Astrocyte of the cerebellum (primary cell): ENCODE data around the gene CP.
"Not testable (repeated sequence)": the region's sequence is repeated elsewhere in the genome, so short reads cannot be mapped to it uniquely, and the experiment has no call there.

Source experiments
- DNase-seq: peaks from one replicate; pipeline ENCODE4 v3.0.0-alpha.2; 2011; ENCODE audit warnings: low read depth
- H3K4me3 ChIP-seq: 2 replicates; pipeline ENCODE4 v1.5.1; 2011; ENCODE audit warnings: mild to moderate bottlenecking, low read depth, low read length, moderate library complexity
- CTCF ChIP-seq: IDR thresholded peaks from 2 replicates; pipeline ENCODE4 v1.5.1; 2012; ENCODE audit warnings: low read length, low read depth, moderate library complexity, mild to moderate bottlenecking; ENCODE audit errors: missing control alignments
- in situ Hi-C: cut with HindIII; loops from 2 replicates; pipeline ENCODE4 v1.10.0; 2017; ENCODE audit warnings: low sequenced_read_pairs

The CP gene

GRCh38 chr3:149245738-149246451, 24.3 kb upstream of the CP start:
- TF ChIP-seq CTCF = no peak
- no peak for DNase-seq
- no peak overlapping the region for H3K4me3 ChIP-seq
- in situ Hi-C loops = no loop called here

DNA sequence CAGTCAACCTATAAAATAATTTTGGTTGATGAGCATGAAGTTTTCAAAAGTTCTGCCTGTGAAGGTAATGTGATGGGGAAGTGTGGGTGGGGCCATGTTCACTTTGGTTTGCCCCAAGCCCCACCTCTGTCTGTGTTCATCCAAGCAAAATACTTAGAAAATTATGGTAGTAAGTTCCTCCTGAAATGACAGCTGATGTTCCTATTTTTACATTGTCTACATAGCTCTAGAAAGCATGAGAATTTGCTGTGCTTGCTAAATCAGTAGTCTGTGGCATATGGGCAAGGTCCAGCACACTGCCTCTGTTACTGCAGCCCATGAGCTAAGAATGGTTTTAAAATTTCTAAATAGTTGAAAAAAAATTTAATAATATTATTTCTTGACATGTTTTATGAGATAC, 21.9 kb upstream of the CP start:
- no peak for TF ChIP-seq CTCF
- in situ Hi-C loops = no loop called here
- DNase-seq = no peak
- no peak overlapping the region for H3K4me3 ChIP-seq

DNA sequence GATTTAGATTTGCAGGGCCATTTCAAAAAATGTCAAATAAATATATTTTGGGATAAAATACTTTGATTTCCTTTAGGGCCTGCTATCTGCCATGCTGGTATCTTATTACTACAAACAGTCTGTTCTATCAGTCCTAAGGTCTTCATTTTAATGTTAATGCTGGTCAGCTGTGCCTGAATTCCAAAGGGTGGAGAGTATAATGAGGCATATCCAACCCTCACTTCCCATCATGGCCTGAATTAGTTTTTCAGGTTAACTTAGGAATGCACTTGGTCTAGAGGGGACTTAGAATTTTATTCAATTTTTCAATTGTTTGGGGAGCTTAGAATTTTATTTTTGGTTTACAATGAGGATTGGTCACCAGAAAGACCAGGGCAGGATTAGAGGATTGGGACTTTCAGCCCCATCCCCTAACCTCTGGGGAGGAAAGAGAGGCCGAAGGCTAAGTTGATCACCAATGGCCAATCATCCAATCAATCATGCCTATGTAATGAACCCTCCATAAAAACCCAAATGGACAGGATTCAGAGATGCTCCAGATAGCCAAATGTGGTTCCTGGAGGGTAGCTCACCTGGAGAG, 17.8 kb upstream of the CP start:
- TF ChIP-seq CTCF = no peak
- DNase-seq = no peak
- in situ Hi-C loops = no loop called here

GRCh38 chr3:149238268-149238667, 16.6 kb upstream of the CP start:
- H3K4me3 ChIP-seq, in situ Hi-C loops, DNase-seq: not testable (repeated sequence)

More for the DNA sequence above, 17.8 kb upstream of the CP start:
- H3K4me3 ChIP-seq = no peak overlapping the region

- TF ChIP-seq CTCF = no peak
- H3K4me3 ChIP-seq = no peak overlapping the region
- in situ Hi-C loops = no loop called here
- DNase-seq = no peak
Observed at GRCh38 chr3:149235599-149236424, 14.2 kb upstream of the CP start.

- DNase-seq = no peak
- no peak overlapping the region for H3K4me3 ChIP-seq
- no peak for TF ChIP-seq CTCF
- in situ Hi-C loops = no loop called here
Observed at GRCh38 chr3:149234671-149235245, 13.1 kb upstream of the CP start.
